HUDEP-2 (cell line): ENCODE data around the gene COX4I1.

Experiments used
- DNase-seq, 76 experiments: peaks; one replicate each; lab custom pipeline; 2025; ENCODE audit not compliant: unreplicated experiment in 76 of 76; lab: John Stamatoyannopoulos, UW

The COX4I1 gene

DNA sequence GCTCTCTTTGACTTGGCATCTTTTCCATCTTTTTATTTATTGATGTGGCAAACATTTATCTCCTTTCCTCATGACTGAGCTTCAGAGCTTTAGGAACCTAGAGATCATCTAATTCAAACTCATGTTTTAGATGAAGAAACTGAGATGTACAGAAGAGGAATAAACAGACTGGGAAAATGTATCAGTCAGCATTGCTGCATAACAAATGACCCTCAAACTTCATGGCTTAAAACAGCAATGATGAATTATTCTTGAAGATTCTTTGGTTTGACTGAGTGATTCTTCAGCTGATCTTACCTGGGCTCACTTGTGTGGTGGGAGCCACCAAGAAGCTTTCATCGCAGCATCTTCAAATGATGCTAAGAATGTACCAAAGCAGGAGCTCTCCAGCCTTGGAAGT lies 55.4 kb downstream of the COX4I1 start:
- no peak for DNase-seq

DNA sequence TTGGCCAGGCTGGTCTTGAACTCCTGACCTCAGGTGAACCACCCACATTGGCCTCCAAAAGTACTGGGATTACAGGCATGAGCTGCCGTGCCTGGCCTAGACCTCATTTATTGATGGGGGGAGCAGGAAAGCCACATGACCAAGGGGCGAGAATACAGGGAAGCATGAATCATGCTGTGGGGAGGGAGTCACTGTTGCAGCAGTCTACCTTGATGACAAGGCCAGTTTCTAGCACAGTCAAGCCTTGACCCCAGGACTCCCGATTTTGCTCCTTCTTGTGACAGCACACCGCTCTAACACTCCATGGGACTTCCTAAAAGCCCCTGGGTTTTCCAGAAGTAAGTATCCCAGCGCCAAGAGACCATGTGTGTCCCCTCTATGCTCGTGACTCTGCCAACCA lies 56.6 kb downstream of the COX4I1 start:
- DNase-seq: no peak

DNA sequence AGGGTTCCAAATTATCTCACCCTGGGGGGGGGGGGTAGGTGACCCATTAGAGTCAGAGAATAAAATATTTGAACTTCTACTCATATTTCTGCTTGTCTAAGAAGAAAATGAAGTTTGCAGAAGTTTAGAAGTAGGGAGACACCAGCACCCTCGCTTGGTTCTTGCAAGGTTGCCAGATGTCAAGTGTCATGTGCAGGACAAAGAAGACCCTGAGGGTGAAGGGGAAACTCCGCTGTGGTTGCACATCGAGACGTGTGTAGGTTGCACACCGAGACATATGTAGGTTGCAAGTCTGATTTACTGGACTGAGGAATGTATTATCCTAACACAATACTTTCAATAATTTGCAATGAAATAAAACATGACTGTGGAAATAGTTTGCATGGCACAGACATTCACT lies 57.1 kb downstream of the COX4I1 start:
- DNase-seq: no peak
